Lower lobe of right lung (tissue), 2 donors: ENCODE results near the gene ST3GAL3. TPM values are rescaled to one million over a fixed set of nuclear protein-coding genes. Genes with fewer than 3 reads are reported as not detected.

ENCODE experiments used
- ATAC-seq, 2 donors: fragments of 200-7000 bp; cut with Tn5 transposase; one replicate each; pipeline ENCODE4 v1.9.1; 2020 to 2022; ENCODE audit warnings: mild to moderate bottlenecking in 2 of 2, moderate library complexity in 2 of 2
- DNase-seq: peaks from one replicate; pipeline ENCODE4 v3.0.0-alpha.2; 2020
- H3K27ac ChIP-seq: fragments of 200-600 bp; one replicate; pipeline ENCODE4 v1.8.0; 2022
- H3K27me3 ChIP-seq: fragments of 200-600 bp; one replicate; pipeline ENCODE4 v1.8.0; 2022; ENCODE audit warnings: low read depth
- H3K36me3 ChIP-seq: fragments of 200-600 bp; one replicate; pipeline ENCODE4 v1.8.0; 2022; ENCODE audit warnings: mild to moderate bottlenecking
- H3K4me1 ChIP-seq: fragments of 200-600 bp; one replicate; pipeline ENCODE4 v1.8.0; 2022
- H3K4me3 ChIP-seq: fragments of 200-600 bp; one replicate; pipeline ENCODE4 v1.8.0; 2022; ENCODE audit warnings: mild to moderate bottlenecking
- H3K9me3 ChIP-seq: fragments of 200-600 bp; one replicate; pipeline ENCODE4 v1.8.0; 2022
- CTCF ChIP-seq: fragments of 200-600 bp; IDR thresholded peaks from one replicate; pipeline ENCODE4 v1.8.0; 2022; ENCODE audit warnings: antibody characterized with exemption, mild to moderate bottlenecking
- intact Hi-C: fragments of 100-400 bp; cut with DNase I; formaldehyde crosslinking; loops from one replicate; pipeline ENCODE4 v1.11.0; 2022
- total RNA-seq: library from RNA; stranded (reverse); fragmentation: NEBNext Ultra II Directional; extraction: Animal tissue kit (Norgen Biotek cat#: 25700); gene quantifications from one replicate; pipeline ENCODE4 v1.2.1, GENCODE V29; 2021
- donor health status: DM: no; HTN: yes; CAD: no; lungs with severe emphysema.

The ST3GAL3 gene
- total RNA-seq, 1 donor from 2014 or later = 23.6 TPM

DNA sequence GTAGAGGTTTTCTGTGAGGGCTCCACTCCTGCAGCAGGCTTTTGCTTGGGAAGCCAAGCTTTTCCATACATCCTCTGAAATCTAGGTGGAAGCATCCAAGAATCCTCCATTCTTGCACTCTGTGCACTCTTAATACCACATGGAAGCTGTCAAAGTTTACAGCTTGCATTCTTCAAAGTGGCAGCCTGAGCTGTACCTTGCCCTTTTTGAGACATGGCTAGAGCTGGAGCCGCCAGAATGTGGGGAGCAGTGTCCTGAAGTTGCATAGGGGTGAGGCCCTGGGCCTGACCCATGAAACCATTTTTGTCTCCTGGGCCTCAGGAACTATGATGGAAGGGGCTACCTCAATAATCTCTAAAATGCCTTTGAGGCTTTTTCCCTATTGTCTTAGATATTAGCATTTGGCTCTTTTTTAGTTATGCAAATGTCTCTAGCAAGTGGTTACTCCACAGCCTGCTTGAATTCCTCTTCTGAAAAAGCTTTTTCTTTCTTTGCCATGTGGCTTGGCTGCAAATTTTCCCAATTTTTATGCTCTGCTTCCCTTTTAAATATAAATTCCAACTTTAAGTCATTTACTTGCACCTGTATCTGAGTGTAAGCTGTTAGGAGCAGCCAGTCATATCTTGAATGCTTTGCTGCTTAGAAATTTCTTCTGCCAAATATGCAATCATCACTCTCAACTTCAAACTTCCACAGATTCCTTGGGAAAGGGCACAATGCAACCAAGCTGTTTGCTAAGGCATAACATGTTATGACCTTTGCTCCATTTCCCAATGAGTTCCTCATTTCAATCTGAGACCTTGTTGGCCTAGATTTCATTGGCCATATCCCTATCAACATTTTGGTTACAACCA lies 134.2 kb downstream of the ST3GAL3 start:
- DNase-seq (no peak), ATAC-seq (no peak)
- Histone ChIP-seq H3K4me3 (no peak overlapping the region), H3K4me1 (peaks cover 6% of the 10 kb centered on the region), H3K27me3 (no peaks in the 10 kb centered on the region), H3K27ac (no peak overlapping the region), H3K36me3 (no peaks in the 10 kb centered on the region), H3K9me3 (no peaks in the 10 kb centered on the region)
- no peak for TF ChIP-seq CTCF
- intact Hi-C loops = no loop called here

- Histone ChIP-seq H3K4me3 (no peak overlapping the region), H3K27me3 (no peaks in the 10 kb centered on the region), H3K9me3 (no peaks in the 10 kb centered on the region), H3K4me1 (peaks cover under 1% of the 10 kb centered on the region), H3K27ac (no peak overlapping the region), H3K36me3 (no peaks in the 10 kb centered on the region)
- DNase-seq = no peak
- TF ChIP-seq CTCF = no peak
- no peak for ATAC-seq
- intact Hi-C loops = no loop called here
Measured at GRCh38 chr1:43842175-43842498, 134.8 kb downstream of the ST3GAL3 start.

- intact Hi-C loops = no loop called here
- ATAC-seq = no peak
Measured at GRCh38 chr1:43843684-43844083, 136.3 kb downstream of the ST3GAL3 start.

GRCh38 chr1:43844114-43844513 lies 136.8 kb downstream of the ST3GAL3 start:
- no peak overlapping the region for H3K4me3 ChIP-seq
- no peak for TF ChIP-seq CTCF
- H3K9me3 ChIP-seq = no peaks in the 10 kb centered on the region
- no peaks in the 10 kb centered on the region for H3K4me1 ChIP-seq
- peak; percentile 54 to 66 for ATAC-seq
- DNase-seq = no peak
- intact Hi-C loops = no loop called here
- H3K36me3 ChIP-seq = no peaks in the 10 kb centered on the region
- H3K27me3 ChIP-seq = no peaks in the 10 kb centered on the region
- H3K27ac ChIP-seq = no peak overlapping the region

More at GRCh38 chr1:43843684-43844083, 136.3 kb downstream of the ST3GAL3 start:
- Histone ChIP-seq H3K36me3 (no peaks in the 10 kb centered on the region), H3K4me1 (no peaks in the 10 kb centered on the region), H3K9me3 (no peaks in the 10 kb centered on the region), H3K4me3 (no peak overlapping the region), H3K27me3 (no peaks in the 10 kb centered on the region), H3K27ac (no peak overlapping the region)
- DNase-seq = no peak
- TF ChIP-seq CTCF = no peak

- H3K4me1 ChIP-seq = no peaks in the 10 kb centered on the region
- H3K4me3 ChIP-seq = no peak overlapping the region
- no peaks in the 10 kb centered on the region for H3K9me3 ChIP-seq
- ATAC-seq (no peak), DNase-seq (no peak)
- no peak overlapping the region for H3K27ac ChIP-seq
- TF ChIP-seq CTCF = no peak
- no peaks in the 10 kb centered on the region for H3K27me3 ChIP-seq
- H3K36me3 ChIP-seq = no peaks in the 10 kb centered on the region
- intact Hi-C loops = no loop called here
Measured at GRCh38 chr1:43847290-43847689, 140.0 kb downstream of the ST3GAL3 start.
